ENCODE results near the gene TMCC3. TPM values are rescaled to one million over a fixed set of nuclear protein-coding genes. Genes with fewer than 3 reads are reported as not detected.
"Not testable (repeated sequence)": the region's sequence is repeated elsewhere in the genome, so short reads cannot be mapped to it uniquely, and the experiment has no call there.

Gene TMCC3, protein sequence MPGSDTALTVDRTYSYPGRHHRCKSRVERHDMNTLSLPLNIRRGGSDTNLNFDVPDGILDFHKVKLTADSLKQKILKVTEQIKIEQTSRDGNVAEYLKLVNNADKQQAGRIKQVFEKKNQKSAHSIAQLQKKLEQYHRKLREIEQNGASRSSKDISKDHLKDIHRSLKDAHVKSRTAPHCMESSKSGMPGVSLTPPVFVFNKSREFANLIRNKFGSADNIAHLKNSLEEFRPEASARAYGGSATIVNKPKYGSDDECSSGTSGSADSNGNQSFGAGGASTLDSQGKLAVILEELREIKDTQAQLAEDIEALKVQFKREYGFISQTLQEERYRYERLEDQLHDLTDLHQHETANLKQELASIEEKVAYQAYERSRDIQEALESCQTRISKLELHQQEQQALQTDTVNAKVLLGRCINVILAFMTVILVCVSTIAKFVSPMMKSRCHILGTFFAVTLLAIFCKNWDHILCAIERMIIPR
- total RNA-seq: under 1 TPM; 0.18 to 0.60 TPM

GRCh38 chr12:94650143-94651056 lies at the start of gene TMCC3:
Gene TMCC3, minus strand, starts transcription at chr12:94650557. Its CDS starts 127 bp downstream, at chr12:94650430.
- DNase-seq: peak; percentile 24
- ChIA-PET CTCF (interaction anchor here (1.5 kb wide), 1 partner anchor 13 kb away, joined by 3 read pairs; no protein-coding TSS in a partner anchor), POLR2A (no interaction called here)
- peak within 1 kb of the TSS; percentile 74 for H3K4me3 Mint-ChIP-seq
- H3K27me3 Mint-ChIP-seq (ENCODE audit: low read depth): peaks cover 57% of the 10 kb centered on the region
- no peaks in the 10 kb centered on the region for H3K9me3 Mint-ChIP-seq (ENCODE audit: insufficient read depth)
- ATAC-seq: peak; percentile 79
- no peaks in the 10 kb centered on the region for H3K36me3 Mint-ChIP-seq (ENCODE audit: low read depth)
- no peak within 1 kb of the TSS for H3K27ac Mint-ChIP-seq
- peaks cover 8% of the 10 kb centered on the region for H3K4me1 Mint-ChIP-seq (ENCODE audit: low read depth)

DNA sequence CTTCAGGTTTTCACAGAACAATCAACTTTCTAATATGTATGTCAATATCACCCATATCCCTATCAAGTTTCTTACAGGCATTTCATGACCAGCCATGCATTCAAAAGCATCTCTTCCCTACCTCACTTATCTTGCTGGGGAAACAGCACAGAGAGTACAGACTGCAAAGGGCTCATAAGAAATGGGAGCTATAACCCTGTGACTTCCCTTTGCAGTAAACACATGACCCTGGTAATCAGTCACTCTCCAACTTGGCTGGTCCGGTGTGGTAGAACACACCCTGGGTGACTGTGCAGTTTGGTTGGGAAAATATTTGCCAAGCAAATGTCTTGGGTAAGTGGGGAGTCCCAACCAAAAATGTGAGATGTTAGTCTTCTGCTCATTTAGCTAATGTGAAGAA lies 49.4 kb upstream of the TMCC3 start:
- DNase-seq: no peak
- no peaks in the 10 kb centered on the region for H3K4me1 Mint-ChIP-seq (ENCODE audit: low read depth)
- H3K36me3 Mint-ChIP-seq (ENCODE audit: low read depth): no peaks in the 10 kb centered on the region
- ATAC-seq: no peak
- H3K9me3 Mint-ChIP-seq (ENCODE audit: insufficient read depth): no peaks in the 10 kb centered on the region
- ChIA-PET CTCF (no interaction called here), POLR2A (no interaction called here)
- H3K27me3 Mint-ChIP-seq (ENCODE audit: low read depth): peaks cover 28% of the 10 kb centered on the region
- H3K27ac Mint-ChIP-seq: no peak overlapping the region
- H3K4me3 Mint-ChIP-seq: no peak overlapping the region

GRCh38 chr12:94698578-94698977 lies 48.2 kb upstream of the TMCC3 start:
- POLR2A ChIA-PET: no interaction called here
- CTCF ChIA-PET: no interaction called here
- H3K27me3 Mint-ChIP-seq (ENCODE audit: low read depth): peaks cover 28% of the 10 kb centered on the region
- no peaks in the 10 kb centered on the region for H3K9me3 Mint-ChIP-seq (ENCODE audit: insufficient read depth)
- no peak overlapping the region for H3K4me3 Mint-ChIP-seq
- no peaks in the 10 kb centered on the region for H3K4me1 Mint-ChIP-seq (ENCODE audit: low read depth)
- no peak for DNase-seq
- ATAC-seq: no peak
- H3K36me3 Mint-ChIP-seq (ENCODE audit: low read depth): no peaks in the 10 kb centered on the region
- H3K27ac Mint-ChIP-seq: no peak overlapping the region

- CTCF ChIA-PET: interaction anchor here (1.1 kb wide), 1 partner anchor 23 kb away, joined by 3 read pairs; no protein-coding TSS in a partner anchor
- peaks cover 23% of the 10 kb centered on the region for H3K27me3 Mint-ChIP-seq (ENCODE audit: low read depth)
- no peaks in the 10 kb centered on the region for H3K36me3 Mint-ChIP-seq (ENCODE audit: low read depth)
- no peak overlapping the region for H3K4me3 Mint-ChIP-seq
- H3K27ac Mint-ChIP-seq: no peak overlapping the region
- no peak for ATAC-seq
- no peaks in the 10 kb centered on the region for H3K4me1 Mint-ChIP-seq (ENCODE audit: low read depth)
- no peaks in the 10 kb centered on the region for H3K9me3 Mint-ChIP-seq (ENCODE audit: insufficient read depth)
- POLR2A ChIA-PET: no interaction called here
- DNase-seq: no peak
Measured at GRCh38 chr12:94697631-94698030, 47.3 kb upstream of the TMCC3 start.

DNA sequence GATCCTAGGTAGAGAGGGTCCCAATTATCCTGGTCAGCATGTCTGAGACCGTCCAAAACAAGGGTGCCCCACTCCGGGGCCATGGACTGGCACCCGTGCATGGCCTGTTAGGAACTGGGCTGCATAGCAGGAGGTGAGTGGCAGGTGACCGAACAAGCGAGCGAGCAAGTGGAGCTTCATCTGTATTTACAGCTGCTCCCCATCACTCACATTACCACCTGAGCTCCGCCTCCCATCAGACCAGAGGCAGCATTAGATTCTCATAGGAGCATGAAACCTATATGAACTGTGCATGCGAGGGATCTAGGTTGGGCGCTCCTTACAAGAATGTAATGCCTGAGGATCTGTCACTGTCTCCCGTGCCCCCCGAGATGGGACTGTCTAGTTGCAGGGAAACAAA lies 44.4 kb upstream of the TMCC3 start:
- Mint-ChIP-seq H3K4me3 (no peak overlapping the region), H3K27ac (no peak overlapping the region), H3K4me1 (ENCODE audit: low read depth) (no peaks in the 10 kb centered on the region), H3K36me3 (ENCODE audit: low read depth) (no peaks in the 10 kb centered on the region), H3K9me3 (ENCODE audit: insufficient read depth) (no peaks in the 10 kb centered on the region), H3K27me3 (ENCODE audit: low read depth) (peaks cover 13% of the 10 kb centered on the region)
- ChIA-PET CTCF (no interaction called here), POLR2A (no interaction called here)
- DNase-seq (no peak), ATAC-seq (no peak)

GRCh38 chr12:94692826-94693225 lies 42.5 kb upstream of the TMCC3 start:
- ATAC-seq; H3K27me3 Mint-ChIP-seq (ENCODE audit: low read depth); CTCF ChIA-PET; H3K9me3 Mint-ChIP-seq (ENCODE audit: insufficient read depth); H3K4me1 Mint-ChIP-seq (ENCODE audit: low read depth); DNase-seq; POLR2A ChIA-PET; H3K36me3 Mint-ChIP-seq (ENCODE audit: low read depth); H3K4me3 Mint-ChIP-seq; H3K27ac Mint-ChIP-seq: not testable (repeated sequence)

DNA sequence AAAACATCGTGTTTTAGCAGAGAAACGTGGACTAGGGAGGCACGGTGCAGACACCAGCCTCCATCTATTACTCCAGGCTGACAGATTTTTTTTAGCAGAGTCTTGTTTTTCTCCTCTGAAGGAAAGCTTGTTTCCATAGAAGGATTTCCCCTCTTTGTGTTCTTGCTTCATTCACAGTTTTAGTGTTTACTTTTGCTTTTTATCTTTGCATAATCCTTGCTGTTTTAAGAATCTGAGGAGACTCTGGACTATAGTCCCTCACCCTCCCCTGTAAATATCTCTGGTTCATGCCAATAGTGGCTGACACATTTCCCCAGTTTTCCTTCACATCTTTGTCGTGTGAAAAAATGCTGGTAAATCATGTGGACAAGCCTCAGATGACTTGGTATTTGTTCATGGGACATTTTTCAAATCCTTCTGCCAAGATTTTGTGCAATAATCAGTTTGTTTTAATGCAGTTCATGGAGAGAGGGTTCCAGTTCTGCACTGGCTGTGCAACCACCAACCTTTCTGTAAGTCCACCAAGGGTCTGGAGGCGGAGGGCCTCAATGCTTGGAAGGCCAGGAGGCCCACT lies 39.9 kb upstream of the TMCC3 start:
- Mint-ChIP-seq H3K4me1 (ENCODE audit: low read depth) (no peaks in the 10 kb centered on the region), H3K9me3 (ENCODE audit: insufficient read depth) (no peaks in the 10 kb centered on the region), H3K36me3 (ENCODE audit: low read depth) (no peaks in the 10 kb centered on the region), H3K27ac (no peak overlapping the region), H3K4me3 (no peak overlapping the region), H3K27me3 (ENCODE audit: low read depth) (peaks cover 7% of the 10 kb centered on the region)
- no peak for DNase-seq
- POLR2A ChIA-PET: no interaction called here
- CTCF ChIA-PET: no interaction called here
- ATAC-seq: no peak

- CTCF ChIA-PET: no interaction called here
- DNase-seq (no peak), ATAC-seq (no peak)
- POLR2A ChIA-PET: no interaction called here
- Mint-ChIP-seq H3K9me3 (ENCODE audit: insufficient read depth) (no peaks in the 10 kb centered on the region), H3K27me3 (ENCODE audit: low read depth) (peaks cover 7% of the 10 kb centered on the region), H3K4me3 (no peak overlapping the region), H3K36me3 (ENCODE audit: low read depth) (no peaks in the 10 kb centered on the region), H3K4me1 (ENCODE audit: low read depth) (no peaks in the 10 kb centered on the region), H3K27ac (no peak overlapping the region)
Measured at GRCh38 chr12:94689646-94690036, 39.3 kb upstream of the TMCC3 start.

GRCh38 chr12:94689002-94689645 lies 38.8 kb upstream of the TMCC3 start:
- ATAC-seq (no peak), DNase-seq (no peak)
- ChIA-PET CTCF (no interaction called here), POLR2A (no interaction called here)
- no peaks in the 10 kb centered on the region for H3K36me3 Mint-ChIP-seq (ENCODE audit: low read depth)
- no peak overlapping the region for H3K4me3 Mint-ChIP-seq
- H3K4me1 Mint-ChIP-seq (ENCODE audit: low read depth): no peaks in the 10 kb centered on the region
- H3K9me3 Mint-ChIP-seq (ENCODE audit: insufficient read depth): no peaks in the 10 kb centered on the region
- H3K27me3 Mint-ChIP-seq (ENCODE audit: low read depth): peaks cover 7% of the 10 kb centered on the region
- H3K27ac Mint-ChIP-seq: no peak overlapping the region

GRCh38 chr12:94687891-94688290 lies 37.5 kb upstream of the TMCC3 start:
- no peaks in the 10 kb centered on the region for H3K9me3 Mint-ChIP-seq (ENCODE audit: insufficient read depth)
- DNase-seq (no peak), ATAC-seq (no peak)
- no peaks in the 10 kb centered on the region for H3K4me1 Mint-ChIP-seq (ENCODE audit: low read depth)
- H3K36me3 Mint-ChIP-seq (ENCODE audit: low read depth): no peaks in the 10 kb centered on the region
- ChIA-PET CTCF (no interaction called here), POLR2A (no interaction called here)
- H3K4me3 Mint-ChIP-seq: no peak overlapping the region
- H3K27ac Mint-ChIP-seq: no peak overlapping the region
- H3K27me3 Mint-ChIP-seq (ENCODE audit: low read depth): peaks cover 10% of the 10 kb centered on the region

- CTCF ChIA-PET: no interaction called here
- POLR2A ChIA-PET: no interaction called here
- DNase-seq: no peak
- peaks cover 10% of the 10 kb centered on the region for H3K27me3 Mint-ChIP-seq (ENCODE audit: low read depth)
- no peak for ATAC-seq
- H3K9me3 Mint-ChIP-seq (ENCODE audit: insufficient read depth): no peaks in the 10 kb centered on the region
- H3K36me3 Mint-ChIP-seq (ENCODE audit: low read depth): no peaks in the 10 kb centered on the region
- H3K4me3 Mint-ChIP-seq: no peak overlapping the region
- no peaks in the 10 kb centered on the region for H3K4me1 Mint-ChIP-seq (ENCODE audit: low read depth)
- H3K27ac Mint-ChIP-seq: no peak overlapping the region
Measured at GRCh38 chr12:94686834-94687628, 36.7 kb upstream of the TMCC3 start.

Measured in activated CD8-positive, alpha-beta T cell treated with anti-CD3 and anti-CD28 coated beads, Interleukin-2, amount 10 ng/mL, durations not matched to agents 7 days and 5 days (primary cell).